SK-N-SH treated with all-trans-retinoic acid at 6 μM for 48 hours (cell line): ENCODE results near the gene ERICH4.

ENCODE experiments used
- CSDC2 ChIP-seq: fragments of 250-450 bp; sonication (Bioruptor Pico); IDR thresholded peaks from 2 replicates; pipeline ENCODE4 v1.5.0; 2020; ENCODE audit warnings: mild to moderate bottlenecking, moderate library complexity
- PATZ1 ChIP-seq: fragments of 250-450 bp; sonication (Bioruptor Pico); IDR thresholded peaks from 2 replicates; pipeline ENCODE4 v1.8.0; 2020; ENCODE audit warnings: mild to moderate bottlenecking, moderate library complexity, borderline replicate concordance
- RARB ChIP-seq: fragments of 250-450 bp; sonication (Bioruptor Pico); IDR thresholded peaks from 2 replicates; pipeline ENCODE4 v1.8.0; 2021; ENCODE audit warnings: mild to moderate bottlenecking, moderate library complexity
- TCF4 ChIP-seq: fragments of 250-450 bp; sonication (Bioruptor Pico); IDR thresholded peaks from 2 replicates; pipeline ENCODE4 v1.8.0; 2021; ENCODE audit warnings: mild to moderate bottlenecking, moderate library complexity, borderline replicate concordance
- ZC3H10 ChIP-seq: fragments of 250-450 bp; sonication (Bioruptor Pico); IDR thresholded peaks from 2 replicates; pipeline ENCODE4 v1.5.1; 2021; ENCODE audit warnings: mild to moderate bottlenecking, moderate library complexity

DNA sequence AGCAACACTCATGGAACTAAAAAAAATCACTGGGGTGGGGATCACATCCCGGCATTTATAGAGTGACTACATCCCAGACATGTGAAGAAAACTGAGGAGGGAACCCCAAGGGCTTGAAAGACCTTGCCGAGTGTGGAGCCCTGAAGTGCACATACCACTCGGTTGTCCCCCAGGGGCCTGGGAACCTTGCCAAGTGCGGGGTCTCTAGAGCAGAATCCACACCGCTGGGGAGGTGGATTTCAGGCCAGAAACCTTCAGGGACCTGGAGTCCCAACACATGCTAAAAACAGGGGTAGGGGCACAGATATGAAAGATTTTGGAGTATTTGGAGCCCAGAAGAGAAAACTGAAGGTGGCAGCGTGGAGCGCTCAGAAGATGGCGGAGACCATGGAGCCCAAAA is 35.2 kb downstream of the ERICH4 start:
- TF ChIP-seq CSDC2 (no peak), TCF4 (no peak), PATZ1 (CRISPR knock-in tag) (no peak), RARB (CRISPR knock-in tag) (no peak), ZC3H10 (CRISPR knock-in tag) (no peak)
